Loucy (cell line): ENCODE measurements around the gene N4BP3.

Experiments used
- EZH2phosphoT487 ChIP-seq: fragments of 200-600 bp; IDR thresholded peaks from 2 replicates; pipeline ENCODE4 v1.6.1; 2018; ENCODE audit warnings: antibody characterized with exemption, mild to moderate bottlenecking, moderate library complexity, borderline replicate concordance
- TF ChIP-seq, protein P1 (sequence below): fragments of 200-600 bp; sonication (generic); conservative IDR thresholded peaks from 2 replicates; pipeline ENCODE4 v1.5.1; 2014; ENCODE audit warnings: mild to moderate bottlenecking, antibody characterized with exemption, low read length

DNA sequence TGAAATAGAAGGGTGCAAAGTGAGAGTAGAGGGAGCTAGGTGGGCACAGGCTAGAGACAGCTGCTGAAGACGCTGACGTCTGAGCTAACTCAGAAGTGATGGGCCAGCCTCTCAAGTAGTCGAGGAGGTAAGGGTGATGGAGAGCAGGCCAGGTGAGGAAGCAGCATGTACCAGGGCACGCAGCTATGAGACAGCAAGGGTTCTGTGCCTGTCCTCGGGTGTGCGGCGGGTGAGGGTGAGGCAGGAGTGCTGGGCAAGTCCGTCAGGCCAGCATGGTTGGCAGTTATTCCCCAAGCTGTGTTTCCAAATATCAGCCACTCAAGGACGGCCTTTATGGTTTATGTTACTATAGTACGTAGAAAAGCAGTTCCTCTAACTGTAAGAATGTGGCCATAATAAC lies 23.7 kb downstream of the N4BP3 start:
- TF ChIP-seq, protein P1, sequence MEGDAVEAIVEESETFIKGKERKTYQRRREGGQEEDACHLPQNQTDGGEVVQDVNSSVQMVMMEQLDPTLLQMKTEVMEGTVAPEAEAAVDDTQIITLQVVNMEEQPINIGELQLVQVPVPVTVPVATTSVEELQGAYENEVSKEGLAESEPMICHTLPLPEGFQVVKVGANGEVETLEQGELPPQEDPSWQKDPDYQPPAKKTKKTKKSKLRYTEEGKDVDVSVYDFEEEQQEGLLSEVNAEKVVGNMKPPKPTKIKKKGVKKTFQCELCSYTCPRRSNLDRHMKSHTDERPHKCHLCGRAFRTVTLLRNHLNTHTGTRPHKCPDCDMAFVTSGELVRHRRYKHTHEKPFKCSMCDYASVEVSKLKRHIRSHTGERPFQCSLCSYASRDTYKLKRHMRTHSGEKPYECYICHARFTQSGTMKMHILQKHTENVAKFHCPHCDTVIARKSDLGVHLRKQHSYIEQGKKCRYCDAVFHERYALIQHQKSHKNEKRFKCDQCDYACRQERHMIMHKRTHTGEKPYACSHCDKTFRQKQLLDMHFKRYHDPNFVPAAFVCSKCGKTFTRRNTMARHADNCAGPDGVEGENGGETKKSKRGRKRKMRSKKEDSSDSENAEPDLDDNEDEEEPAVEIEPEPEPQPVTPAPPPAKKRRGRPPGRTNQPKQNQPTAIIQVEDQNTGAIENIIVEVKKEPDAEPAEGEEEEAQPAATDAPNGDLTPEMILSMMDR, result no peak
- no peak for TF ChIP-seq EZH2phosphoT487
